ENCODE measurements around the gene DNPEP.

- TF ChIP-seq CTCF (IDR thresholded peaks at IDR 0.05; ENCODE audit: low read length), result no peak
- no peak for TF ChIP-seq EZH2 (IDR thresholded peaks at IDR 0.05; ENCODE audit: borderline replicate concordance, low read length)
Measured at GRCh38 chr2:219435701-219436100, 48.0 kb upstream of the DNPEP start.
